Right renal cortex interstitium (tissue), 3 donors: Measurements from ENCODE around the gene ERICH4. TPM values are rescaled to one million over a fixed set of nuclear protein-coding genes. Genes with fewer than 3 reads are reported as not detected.
"Not testable (repeated sequence)": the region's sequence is repeated elsewhere in the genome, so short reads cannot be mapped to it uniquely, and the experiment has no call there.

Experiments
- DNase-seq, 3 donors: peaks; one replicate each; pipeline ENCODE4 v3.0.0-alpha.2; 2013; ENCODE audit warnings: low read depth in 3 of 3, low spot score in 2 of 3
- polyA plus RNA-seq, 3 donors: library from polyadenylated mRNA; unstranded; fragments of 120-200 nt; gene quantifications; one replicate each; pipeline ENCODE4 v1.2.1, GENCODE V29; 2013; ENCODE audit not compliant: insufficient read length in 3 of 3

ERICH4 gene
- polyA plus RNA-seq, 3 donors = 2.8 to 6.5 (median 6.3) TPM

GRCh38 chr19:41433171-41433570 is 9.8 kb upstream of the ERICH4 start:
- no peak for DNase-seq

GRCh38 chr19:41434450-41434849 is 8.5 kb upstream of the ERICH4 start:
- DNase-seq = no peak

GRCh38 chr19:41435376-41435775 is 7.6 kb upstream of the ERICH4 start:
- DNase-seq = not testable (repeated sequence)

- no peak for DNase-seq
Observed at GRCh38 chr19:41435936-41436673, 6.9 kb upstream of the ERICH4 start.

- no peak for DNase-seq
Observed at GRCh38 chr19:41436674-41436951, 6.3 kb upstream of the ERICH4 start.

- DNase-seq = no peak
Observed at GRCh38 chr19:41437944-41438574, 4.9 kb upstream of the ERICH4 start.

GRCh38 chr19:41439441-41440222 is 3.3 kb upstream of the ERICH4 start, which contains the start of gene DMAC2:
DMAC2 (minus strand) TSS chr19:41439912; CDS start chr19:41439899, 13 bp downstream.
- DNase-seq = peak; percentile 94 to 96 (median 95)

- no peak for DNase-seq
Observed at GRCh38 chr19:41441321-41441945, 1.5 kb upstream of the ERICH4 start.

GRCh38 chr19:41443813-41444455 is 978 bp downstream of the ERICH4 start:
- no peak for DNase-seq

GRCh38 chr19:41445575-41445974 is 2.6 kb downstream of the ERICH4 start:
- DNase-seq = no peak

- DNase-seq = no peak
Observed at GRCh38 chr19:41447732-41448332, 4.9 kb downstream of the ERICH4 start.

GRCh38 chr19:41449079-41449864 is 6.3 kb downstream of the ERICH4 start:
- peak in 1 of 3 donors; percentile 45 for DNase-seq

GRCh38 chr19:41449865-41450178 is 6.9 kb downstream of the ERICH4 start:
- DNase-seq = no peak

GRCh38 chr19:41452584-41453275 is 9.8 kb downstream of the ERICH4 start:
- DNase-seq = no peak

- DNase-seq = no peak
Observed at GRCh38 chr19:41455936-41456335, 13.0 kb downstream of the ERICH4 start.

- DNase-seq = no peak
Observed at GRCh38 chr19:41456342-41456918, 13.5 kb downstream of the ERICH4 start.

GRCh38 chr19:41457241-41457640 is 14.3 kb downstream of the ERICH4 start:
- no peak for DNase-seq

- no peak for DNase-seq
Observed at GRCh38 chr19:41462497-41462896, 19.5 kb downstream of the ERICH4 start.
